SJSA1 (cell line): ENCODE data around the gene ESPN. TPM values are rescaled to one million over a fixed set of nuclear protein-coding genes. Genes with fewer than 3 reads are reported as not detected.
A peak's percentile ranks its signal among the peaks of the same experiment; 100 is the strongest.
"Not testable (repeated sequence)": the region's sequence is repeated elsewhere in the genome, so short reads cannot be mapped to it uniquely, and the experiment has no call there.

Experiments
- DNase-seq, 2 experiments: peaks; one replicate each; pipeline ENCODE4 v3.0.0-alpha.2; 2015 to 2020; ENCODE audit warnings: low spot score in 2 of 2, low read depth in 1 of 2
- H3K27ac ChIP-seq: fragments of 250-450 bp; sonication (Bioruptor Pico); 2 replicates; pipeline ENCODE4 v1.5.1; 2020; ENCODE audit warnings: mild to moderate bottlenecking, moderate library complexity
- H3K27me3 ChIP-seq: fragments of 250-450 bp; sonication (Bioruptor Pico); replicated peaks from 2 replicates; pipeline ENCODE4 v1.5.1; 2020; ENCODE audit warnings: mild to moderate bottlenecking, moderate library complexity
- H3K36me3 ChIP-seq: fragments of 250-450 bp; sonication (Bioruptor Pico); 2 replicates; pipeline ENCODE4 v1.5.1; 2020; ENCODE audit warnings: mild to moderate bottlenecking
- H3K4me1 ChIP-seq: fragments of 250-450 bp; sonication (Bioruptor Pico); replicated peaks from 2 replicates; pipeline ENCODE4 v1.6.1; 2021; ENCODE audit warnings: mild to moderate bottlenecking
- H3K4me3 ChIP-seq: fragments of 250-450 bp; sonication (Bioruptor Pico); 2 replicates; pipeline ENCODE4 v1.5.1; 2020; ENCODE audit warnings: mild to moderate bottlenecking
- H3K9me3 ChIP-seq: fragments of 250-450 bp; sonication (Bioruptor Pico); replicated peaks from 2 replicates; pipeline ENCODE4 v1.5.1; 2020; ENCODE audit warnings: mild to moderate bottlenecking
- total RNA-seq: library from RNA; depleted of rRNA; stranded (reverse); fragments of >200 nt; shearing (Covaris generic); gene quantifications from 2 replicates; pipeline ENCODE4 v1.2.3, GENCODE V29; 2014

The ESPN gene
- total RNA-seq, 1 experiment from 2014 or later = not detected

DNA sequence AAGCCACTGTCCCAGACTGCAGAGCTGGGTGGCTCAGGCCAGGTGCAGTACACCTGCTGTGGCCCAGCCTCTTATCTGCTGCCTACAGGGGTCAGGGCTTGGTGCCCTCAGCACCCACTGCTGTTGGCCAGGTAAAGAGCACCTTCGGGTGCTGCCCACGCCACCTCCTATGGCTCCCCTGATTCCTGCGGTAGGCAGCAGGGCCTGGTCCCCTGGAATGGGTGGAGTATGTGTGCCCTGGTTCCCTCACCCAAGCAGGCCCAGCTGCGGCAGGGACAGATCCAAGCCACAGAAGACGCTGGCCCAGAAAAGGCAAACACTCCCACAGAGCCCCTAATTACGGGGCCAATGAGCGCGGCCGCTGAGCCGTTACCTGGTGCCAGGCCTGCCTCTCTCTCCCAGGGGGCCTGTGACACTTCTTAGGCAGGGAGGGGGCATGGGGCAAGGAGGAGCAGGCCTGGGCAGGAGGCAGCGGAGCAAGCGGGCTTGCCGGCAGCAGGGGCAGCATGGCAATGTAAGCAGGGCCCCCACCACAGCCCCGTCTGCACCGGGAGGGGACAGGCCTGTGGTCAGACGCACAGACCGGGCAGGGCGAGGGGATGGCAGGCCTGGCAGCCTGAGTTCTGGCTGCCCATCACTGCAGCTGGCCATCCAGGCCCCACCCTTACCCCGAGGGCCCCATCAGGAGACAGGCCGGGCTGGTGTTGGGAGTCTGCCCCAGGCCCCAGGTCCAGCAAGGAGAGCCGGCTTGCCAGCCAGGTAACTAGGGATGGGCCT is 19.0 kb downstream of the ESPN start:
- no peak for DNase-seq
- Histone ChIP-seq H3K9me3 (no peaks in the 10 kb centered on the region), H3K27ac (no peak overlapping the region), H3K4me1 (no peaks in the 10 kb centered on the region), H3K4me3 (no peak overlapping the region), H3K27me3 (peaks cover 18% of the 10 kb centered on the region), H3K36me3 (no peaks in the 10 kb centered on the region)

DNA sequence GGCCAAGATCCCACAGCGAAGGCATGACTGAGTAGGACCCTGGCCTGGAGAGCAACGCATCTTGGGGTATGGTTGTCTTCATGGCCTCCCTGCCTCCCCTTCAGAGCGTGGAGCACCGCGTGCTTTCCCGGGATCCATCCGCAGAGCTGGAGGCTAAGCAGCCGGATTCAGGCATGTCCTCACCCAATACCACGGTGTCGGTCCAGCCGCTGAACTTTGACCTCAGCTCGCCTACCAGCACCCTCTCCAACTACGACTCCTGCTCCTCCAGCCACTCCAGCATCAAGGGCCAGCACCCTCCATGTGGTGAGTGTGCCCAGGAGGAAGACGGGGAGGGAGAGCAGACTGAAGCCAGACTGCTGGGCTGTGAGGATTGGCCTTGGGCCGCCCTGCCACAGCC is 19.8 kb downstream of the ESPN start:
- Histone ChIP-seq H3K4me1 (no peaks in the 10 kb centered on the region), H3K36me3 (no peaks in the 10 kb centered on the region), H3K4me3 (no peak overlapping the region), H3K9me3 (no peaks in the 10 kb centered on the region), H3K27ac (no peak overlapping the region), H3K27me3 (peaks cover 15% of the 10 kb centered on the region)
- DNase-seq = no peak

DNA sequence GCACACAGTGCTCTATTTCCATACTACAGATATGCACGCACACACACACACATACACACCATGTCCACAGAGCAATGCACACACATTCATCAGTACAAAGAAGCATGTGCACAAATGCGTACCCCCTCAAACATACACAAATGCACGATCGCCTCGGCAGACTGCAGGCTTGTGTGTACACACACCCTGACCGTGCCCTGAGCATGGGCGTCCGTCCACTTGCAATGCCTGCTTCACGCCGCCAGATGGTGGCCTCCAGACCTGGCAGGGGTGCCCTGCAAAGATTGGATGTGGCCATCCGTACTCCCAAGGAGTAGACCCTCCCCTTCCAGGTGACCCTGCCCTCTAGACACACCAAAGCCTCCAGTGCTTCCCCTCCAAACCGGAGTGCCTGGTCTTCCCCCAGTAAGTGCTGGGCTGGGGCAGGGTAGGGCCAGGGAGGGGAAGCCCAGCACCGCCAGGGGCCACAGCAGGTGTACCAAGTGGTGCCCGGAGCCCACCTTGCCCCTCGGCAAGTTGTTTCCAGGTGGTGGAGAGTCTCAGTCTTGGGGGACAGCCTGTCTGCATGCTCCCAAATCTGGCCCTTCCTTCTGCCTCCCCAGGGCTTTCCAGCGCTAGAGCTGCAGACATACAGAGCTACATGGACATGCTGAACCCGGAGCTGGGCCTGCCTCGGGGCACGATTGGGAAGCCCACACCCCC is 20.6 kb downstream of the ESPN start:
- Histone ChIP-seq H3K27me3 (peaks cover 20% of the 10 kb centered on the region), H3K4me1 (no peaks in the 10 kb centered on the region), H3K4me3 (no peak overlapping the region), H3K36me3 (no peaks in the 10 kb centered on the region), H3K27ac (no peak overlapping the region), H3K9me3 (no peaks in the 10 kb centered on the region)
- DNase-seq = peak in 1 of 2 experiments; percentile 63

- not testable (repeated sequence) for H3K36me3 ChIP-seq, H3K4me3 ChIP-seq, DNase-seq, H3K9me3 ChIP-seq, H3K4me1 ChIP-seq, H3K27ac ChIP-seq
- peaks cover 25% of the 10 kb centered on the region for H3K27me3 ChIP-seq
Measured at GRCh38 chr1:6445929-6446328, 21.4 kb downstream of the ESPN start.

GRCh38 chr1:6446665-6447015 is 22.1 kb downstream of the ESPN start:
- Histone ChIP-seq H3K4me3 (no peak overlapping the region), H3K27me3 (peaks cover 25% of the 10 kb centered on the region), H3K36me3 (no peaks in the 10 kb centered on the region), H3K4me1 (no peaks in the 10 kb centered on the region), H3K9me3 (no peaks in the 10 kb centered on the region), H3K27ac (no peak overlapping the region)
- DNase-seq = no peak

GRCh38 chr1:6447016-6447817 is 22.6 kb downstream of the ESPN start:
- Histone ChIP-seq H3K4me3 (no peak overlapping the region), H3K36me3 (no peaks in the 10 kb centered on the region), H3K27ac (no peak overlapping the region), H3K27me3 (peaks cover 25% of the 10 kb centered on the region), H3K9me3 (no peaks in the 10 kb centered on the region), H3K4me1 (no peaks in the 10 kb centered on the region)
- DNase-seq = no peak

GRCh38 chr1:6447818-6448748 is 23.5 kb downstream of the ESPN start:
- H3K27me3 ChIP-seq = peaks cover 31% of the 10 kb centered on the region

GRCh38 chr1:6448749-6449631 is 24.4 kb downstream of the ESPN start:
- Histone ChIP-seq H3K4me3 (no peak overlapping the region), H3K9me3 (no peaks in the 10 kb centered on the region), H3K27ac (no peak overlapping the region), H3K27me3 (peaks cover 35% of the 10 kb centered on the region), H3K36me3 (no peaks in the 10 kb centered on the region), H3K4me1 (no peaks in the 10 kb centered on the region)
- DNase-seq = no peak

More at GRCh38 chr1:6447818-6448748, 23.5 kb downstream of the ESPN start:
- Histone ChIP-seq H3K4me3 (no peak overlapping the region), H3K9me3 (no peaks in the 10 kb centered on the region), H3K27ac (no peak overlapping the region), H3K36me3 (no peaks in the 10 kb centered on the region), H3K4me1 (no peaks in the 10 kb centered on the region)
- no peak for DNase-seq

DNA sequence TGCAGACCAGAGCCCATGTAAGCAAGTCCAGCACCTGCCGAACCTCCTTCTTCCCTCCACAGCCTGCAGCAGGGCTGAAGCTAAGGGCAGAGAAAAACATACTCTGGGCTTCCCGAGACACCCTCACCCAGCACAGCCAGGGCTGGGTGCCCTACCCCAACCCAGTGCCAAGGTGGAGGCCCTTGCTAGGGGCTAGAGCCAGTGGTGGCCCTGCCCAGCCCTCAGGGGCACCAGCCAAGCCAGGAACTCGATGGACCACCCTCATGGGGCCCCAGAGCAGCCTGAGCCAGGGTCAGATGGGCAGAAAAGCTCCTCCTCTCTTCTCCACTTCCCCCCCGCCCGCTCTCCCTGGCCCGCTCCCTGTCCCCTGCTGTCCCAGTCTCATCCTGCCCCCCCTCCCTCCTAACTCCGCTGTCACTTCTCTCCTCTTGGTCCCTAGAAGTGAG is 25.5 kb downstream of the ESPN start:
- Histone ChIP-seq H3K36me3 (no peaks in the 10 kb centered on the region), H3K9me3 (no peaks in the 10 kb centered on the region), H3K4me1 (no peaks in the 10 kb centered on the region), H3K4me3 (no peak overlapping the region), H3K27ac (no peak overlapping the region), H3K27me3 (peaks cover 43% of the 10 kb centered on the region)
- no peak for DNase-seq

GRCh38 chr1:6450486-6450885 is 25.9 kb downstream of the ESPN start:
- peaks cover 47% of the 10 kb centered on the region for H3K27me3 ChIP-seq
- not testable (repeated sequence) for H3K9me3 ChIP-seq, DNase-seq, H3K4me1 ChIP-seq, H3K27ac ChIP-seq, H3K4me3 ChIP-seq, H3K36me3 ChIP-seq

GRCh38 chr1:6450943-6451373 is 26.4 kb downstream of the ESPN start:
- DNase-seq = no peak
- Histone ChIP-seq H3K4me3 (no peak overlapping the region), H3K4me1 (no peaks in the 10 kb centered on the region), H3K27ac (no peak overlapping the region), H3K27me3 (peaks cover 50% of the 10 kb centered on the region), H3K9me3 (no peaks in the 10 kb centered on the region), H3K36me3 (no peaks in the 10 kb centered on the region)
